Gastroesophageal sphincter (tissue), 4 donors: ENCODE measurements around the gene CLASP2. TPM values are rescaled to one million over a fixed set of nuclear protein-coding genes. Genes with fewer than 3 reads are reported as not detected.

ENCODE experiments used
- ATAC-seq: fragments of 150-250 bp; one replicate; pipeline ENCODE4 v1.9.1; 2016; ENCODE audit warnings: mild to moderate bottlenecking, moderate library complexity
- H3K27ac ChIP-seq, 4 donors: fragments of 200-600 bp; sonication (generic) in 3 of 4; 1 replicate in 3 of 4; 2 replicates in 1 of 4; pipeline ENCODE4 v1.5.1; 2016 to 2019
- H3K27me3 ChIP-seq: fragments of 200-600 bp; sonication (generic); one replicate; pipeline ENCODE4 v1.5.1; 2019
- H3K36me3 ChIP-seq, 2 donors: fragments of 200-600 bp; sonication (generic); one replicate each; pipeline ENCODE4 v1.5.1; 2019; ENCODE audit warnings: control low read depth in 1 of 2
- H3K4me1 ChIP-seq, 3 donors: fragments of 200-600 bp; sonication (generic); 1 replicate in 2 of 3; 2 replicates in 1 of 3; pipeline ENCODE4 v1.5.1; 2016 to 2019; ENCODE audit warnings: control low read depth in 2 of 3
- H3K4me3 ChIP-seq, 2 donors: fragments of 200-600 bp; sonication (generic); one replicate each; pipeline ENCODE4 v1.5.1; 2019; ENCODE audit warnings: mild to moderate bottlenecking in 1 of 2, moderate library complexity in 1 of 2
- H3K9me3 ChIP-seq, 3 donors: fragments of 200-600 bp; sonication (generic); one replicate each; pipeline ENCODE4 v1.5.1; 2017 to 2019; ENCODE audit warnings: control low read depth in 2 of 3
- EP300 ChIP-seq: sonication (generic); formaldehyde crosslinking; IDR thresholded peaks from one replicate; pipeline ENCODE4 v1.6.1; 2017; ENCODE audit warnings: antibody characterized with exemption, mild to moderate bottlenecking
- POLR2A ChIP-seq, 2 donors: fragments of 450-650 bp; IDR thresholded peaks; one replicate each; pipeline ENCODE4 v1.6.1; 2017; ENCODE audit warnings: antibody characterized with exemption in 2 of 2, mild to moderate bottlenecking in 2 of 2, moderate library complexity in 1 of 2
- POLR2AphosphoS5 ChIP-seq: sonication (generic); formaldehyde crosslinking; IDR thresholded peaks from one replicate; pipeline ENCODE4 v1.6.1; 2017; ENCODE audit warnings: antibody characterized with exemption
- WGBS, 2 donors: methylation state at CpG; one replicate each; pipeline ENCODE4 v1.1.5; 2018; ENCODE audit warnings: low coverage in 1 of 2; 5-methylcytosine and 5-hydroxymethylcytosine counted together
- total RNA-seq, 4 donors: library from RNA; depleted of rRNA; stranded (reverse); fragments of >200 nt; gene quantifications; one replicate each; pipeline ENCODE4 v1.1.0, GENCODE V29; 2016
- TF ChIP-seq, protein P1 (sequence below), 4 experiments: fragments of 200-600 bp in 2 of 4; fragments of 450-650 bp in 2 of 4; sonication (generic) in 1 of 4; IDR thresholded peaks; one replicate each; pipeline ENCODE4 v1.5.1; 2017 to 2019; ENCODE audit warnings: antibody characterized with exemption in 4 of 4, mild to moderate bottlenecking in 2 of 4, moderate library complexity in 2 of 4

CLASP2 gene
- total RNA-seq, 4 donors from 2014 or later: 45.3 to 90.7 (median 54.1) TPM

DNA sequence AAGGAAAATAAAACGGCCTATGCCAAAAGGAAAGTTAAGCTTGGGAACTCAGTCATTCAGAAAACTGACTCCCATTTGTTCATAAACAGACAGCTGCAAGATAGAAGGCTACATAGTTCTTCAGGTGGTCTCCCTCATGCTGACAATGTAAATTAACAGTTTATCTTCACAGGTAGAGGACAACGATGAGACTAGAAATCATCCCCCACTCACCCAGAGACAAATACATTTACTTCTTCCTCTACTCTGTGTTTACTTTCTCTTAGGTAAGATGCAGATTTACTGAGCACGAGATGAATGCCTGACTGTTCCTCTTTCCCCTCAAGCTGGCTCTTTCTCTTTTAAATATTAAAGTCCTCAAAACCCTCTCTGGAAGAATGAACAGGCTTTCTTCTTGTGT is 160.2 kb downstream of the CLASP2 start:
- TF ChIP-seq EP300 (no peak), POLR2A (IDR thresholded peaks at IDR 0.05) (no peak), POLR2AphosphoS5 (no peak)
- TF ChIP-seq, protein P1, sequence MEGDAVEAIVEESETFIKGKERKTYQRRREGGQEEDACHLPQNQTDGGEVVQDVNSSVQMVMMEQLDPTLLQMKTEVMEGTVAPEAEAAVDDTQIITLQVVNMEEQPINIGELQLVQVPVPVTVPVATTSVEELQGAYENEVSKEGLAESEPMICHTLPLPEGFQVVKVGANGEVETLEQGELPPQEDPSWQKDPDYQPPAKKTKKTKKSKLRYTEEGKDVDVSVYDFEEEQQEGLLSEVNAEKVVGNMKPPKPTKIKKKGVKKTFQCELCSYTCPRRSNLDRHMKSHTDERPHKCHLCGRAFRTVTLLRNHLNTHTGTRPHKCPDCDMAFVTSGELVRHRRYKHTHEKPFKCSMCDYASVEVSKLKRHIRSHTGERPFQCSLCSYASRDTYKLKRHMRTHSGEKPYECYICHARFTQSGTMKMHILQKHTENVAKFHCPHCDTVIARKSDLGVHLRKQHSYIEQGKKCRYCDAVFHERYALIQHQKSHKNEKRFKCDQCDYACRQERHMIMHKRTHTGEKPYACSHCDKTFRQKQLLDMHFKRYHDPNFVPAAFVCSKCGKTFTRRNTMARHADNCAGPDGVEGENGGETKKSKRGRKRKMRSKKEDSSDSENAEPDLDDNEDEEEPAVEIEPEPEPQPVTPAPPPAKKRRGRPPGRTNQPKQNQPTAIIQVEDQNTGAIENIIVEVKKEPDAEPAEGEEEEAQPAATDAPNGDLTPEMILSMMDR (IDR thresholded peaks at IDR 0.05): no peak
- H3K27ac ChIP-seq: no peak overlapping the region
- ATAC-seq: no peak
- H3K36me3 ChIP-seq: peaks cover 0 to 66% of the 10 kb centered on the region in 2 donors
- H3K27me3 ChIP-seq: no peaks in the 10 kb centered on the region
- WGBS, 2 donors: 45 to 53% methylated on average over 3 of the region's 3 CpGs
- no peak overlapping the region for H3K4me3 ChIP-seq
- no peaks in the 10 kb centered on the region for H3K4me1 ChIP-seq
- H3K9me3 ChIP-seq: no peaks in the 10 kb centered on the region

DNA sequence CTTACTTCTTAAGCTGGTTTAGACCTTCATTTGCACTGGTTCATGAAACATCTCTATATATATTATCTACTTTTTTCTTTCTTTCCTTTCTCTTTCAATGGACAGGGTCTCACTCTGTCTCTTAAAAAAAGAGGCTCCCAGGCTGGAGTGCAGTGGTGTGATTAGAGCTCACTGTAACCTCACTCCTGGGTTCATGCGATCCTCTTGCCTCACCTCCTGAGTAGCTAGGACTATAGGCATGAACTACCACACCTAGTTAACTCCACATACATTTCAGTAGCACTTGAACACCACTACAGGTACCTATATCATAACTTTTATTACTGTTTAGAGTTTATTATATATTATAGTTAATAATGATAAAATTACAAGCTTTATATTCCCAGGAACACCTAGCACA is 160.8 kb downstream of the CLASP2 start:
- Histone ChIP-seq H3K4me3 (no peak overlapping the region), H3K27me3 (no peaks in the 10 kb centered on the region), H3K9me3 (no peaks in the 10 kb centered on the region), H3K36me3 (peaks cover 0 to 66% of the 10 kb centered on the region in 2 donors), H3K4me1 (no peaks in the 10 kb centered on the region), H3K27ac (no peak overlapping the region)
- TF ChIP-seq POLR2A (IDR thresholded peaks at IDR 0.05): no peak
- TF ChIP-seq POLR2AphosphoS5: no peak
- TF ChIP-seq, protein P1 (IDR thresholded peaks at IDR 0.05): no peak
- TF ChIP-seq EP300: no peak
- 100% methylated on average over 1 of the region's 1 CpG; no CpG with 5 or more reads in 1 of the 2 donors for WGBS, 2 donors
- ATAC-seq: no peak

DNA sequence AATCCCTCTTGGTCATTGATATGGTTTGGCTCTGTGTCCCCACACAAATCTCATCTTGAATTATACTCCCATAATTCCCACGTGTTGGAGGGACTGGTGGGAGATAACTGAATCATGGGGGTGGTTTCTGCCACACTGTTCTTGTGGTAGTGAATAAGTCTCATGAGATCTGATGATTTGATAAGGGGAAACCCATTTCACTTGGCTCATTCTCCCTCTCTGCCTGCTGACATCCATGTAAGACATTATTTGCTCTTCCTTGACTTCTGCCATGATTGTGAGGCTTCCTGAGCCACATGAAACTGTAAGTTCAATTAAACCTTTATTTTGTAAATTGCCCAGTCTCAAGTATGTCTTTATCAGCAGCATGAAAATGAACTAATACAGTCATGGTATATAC is 171.0 kb downstream of the CLASP2 start:
- H3K4me3 ChIP-seq: no peak overlapping the region
- H3K9me3 ChIP-seq: no peaks in the 10 kb centered on the region
- H3K4me1 ChIP-seq: no peaks in the 10 kb centered on the region
- no peak overlapping the region for H3K27ac ChIP-seq
- no peak for ATAC-seq
- 100% methylated on average over 1 of the region's 1 CpG; no CpG with 5 or more reads in 1 of the 2 donors for WGBS, 2 donors
- H3K27me3 ChIP-seq: no peaks in the 10 kb centered on the region
- H3K36me3 ChIP-seq: peaks cover 0 to 34% of the 10 kb centered on the region in 2 donors
- TF ChIP-seq EP300: no peak
- TF ChIP-seq, protein P1 (IDR thresholded peaks at IDR 0.05): no peak
- TF ChIP-seq POLR2A (IDR thresholded peaks at IDR 0.05): no peak
- TF ChIP-seq POLR2AphosphoS5: no peak

DNA sequence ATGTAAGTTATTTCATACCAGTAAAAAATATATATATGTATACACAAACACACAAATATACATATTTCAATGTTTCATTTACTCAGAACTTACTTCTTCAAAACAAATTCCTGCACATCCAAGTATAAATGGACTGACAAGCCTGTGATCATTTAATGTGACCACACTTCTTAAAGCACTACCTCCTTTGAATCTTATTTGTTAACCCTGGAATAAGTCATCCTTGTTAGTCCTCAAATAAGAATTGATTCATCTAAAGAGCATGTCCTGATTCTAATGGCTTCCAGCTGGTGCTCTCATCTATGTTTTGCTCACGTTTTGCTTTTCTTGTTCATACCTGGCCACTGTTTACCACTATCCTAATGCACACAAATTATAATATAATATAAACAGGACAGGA is 173.9 kb downstream of the CLASP2 start:
- no peak overlapping the region for H3K4me3 ChIP-seq
- peaks cover 0 to 58% of the 10 kb centered on the region in 2 donors for H3K36me3 ChIP-seq
- TF ChIP-seq POLR2A (IDR thresholded peaks at IDR 0.05) (no peak), EP300 (no peak), POLR2AphosphoS5 (no peak)
- TF ChIP-seq, protein P1 (IDR thresholded peaks at IDR 0.05): no peak
- H3K27ac ChIP-seq: no peak overlapping the region
- H3K9me3 ChIP-seq: no peaks in the 10 kb centered on the region
- no peak for ATAC-seq
- H3K27me3 ChIP-seq: no peaks in the 10 kb centered on the region
- 42 to 64% methylated on average over 1 of the region's 1 CpG for WGBS, 2 donors
- no peaks in the 10 kb centered on the region for H3K4me1 ChIP-seq

DNA sequence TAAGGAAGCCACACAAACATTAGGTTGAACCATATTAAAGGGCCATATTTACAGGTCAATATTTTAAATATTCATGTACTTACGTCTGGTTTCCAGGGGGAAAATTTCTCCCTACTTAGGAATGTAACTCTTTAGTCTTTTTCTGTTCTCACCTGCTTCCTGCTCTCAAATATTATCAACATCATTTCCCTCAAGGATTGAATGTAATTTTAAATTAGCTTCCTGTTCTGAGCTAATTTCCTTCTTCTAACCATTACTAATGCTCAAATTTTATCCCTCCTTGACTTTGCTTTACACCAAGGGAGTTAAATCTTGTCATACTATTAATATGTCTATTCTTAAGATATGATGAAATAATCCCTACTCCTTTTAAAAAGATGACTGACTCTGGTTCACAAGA is 174.5 kb downstream of the CLASP2 start:
- no peaks in the 10 kb centered on the region for H3K27me3 ChIP-seq
- WGBS, 2 donors: 74 to 75% methylated on average over 1 of the region's 1 CpG
- no peak overlapping the region for H3K4me3 ChIP-seq
- ATAC-seq: no peak
- H3K9me3 ChIP-seq: no peaks in the 10 kb centered on the region
- H3K36me3 ChIP-seq: peaks cover 0 to 62% of the 10 kb centered on the region in 2 donors
- H3K4me1 ChIP-seq: peaks cover 0 to 4% (median 0%) of the 10 kb centered on the region in 3 donors
- no peak overlapping the region for H3K27ac ChIP-seq
- TF ChIP-seq POLR2AphosphoS5 (no peak), EP300 (no peak), POLR2A (IDR thresholded peaks at IDR 0.05) (no peak)
- TF ChIP-seq, protein P1 (IDR thresholded peaks at IDR 0.05): no peak
